Subcutaneous abdominal adipose tissue (tissue), 5 donors: Measurements from ENCODE around the gene MRC1.

ENCODE experiments used
- H3K27ac ChIP-seq: one replicate; pipeline ENCODE4 v1.7.0; 2013; ENCODE audit warnings: low read depth, mild to moderate bottlenecking, inconsistent platforms, low read length, moderate library complexity
- H3K27me3 ChIP-seq, 5 donors: one replicate each; pipeline ENCODE4 v1.7.0; 2013; ENCODE audit warnings: low read length in 5 of 5, inconsistent platforms in 1 of 5; ENCODE audit not compliant: control insufficient read depth in 5 of 5, insufficient read depth in 4 of 5
- H3K36me3 ChIP-seq, 5 donors: one replicate each; pipeline ENCODE4 v1.7.0; 2013; ENCODE audit warnings: low read length in 5 of 5; ENCODE audit not compliant: control insufficient read depth in 5 of 5, insufficient read depth in 5 of 5
- H3K4me1 ChIP-seq, 5 donors: one replicate each; pipeline ENCODE4 v1.7.0; 2013; ENCODE audit warnings: low read length in 5 of 5, mild to moderate bottlenecking in 3 of 5, moderate library complexity in 1 of 5; ENCODE audit not compliant: control insufficient read depth in 5 of 5, insufficient read depth in 5 of 5
- H3K4me3 ChIP-seq, 5 donors: one replicate each; pipeline ENCODE4 v1.7.0; 2013; ENCODE audit warnings: low read length in 5 of 5, low read depth in 1 of 5
- H3K9ac ChIP-seq, 5 donors: one replicate each; pipeline ENCODE4 v1.7.0; 2013; ENCODE audit warnings: low read length in 5 of 5, mild to moderate bottlenecking in 4 of 5, moderate library complexity in 3 of 5
- H3K9me3 ChIP-seq, 5 donors: one replicate each; pipeline ENCODE4 v1.7.0; 2013; ENCODE audit warnings: low read length in 5 of 5; ENCODE audit not compliant: control insufficient read depth in 5 of 5
- donor health status: healthy.
- donor health status: healthy.
- donor health status: healthy.
- donor health status: healthy.
- donor health status: healthy.

Gene MRC1

DNA sequence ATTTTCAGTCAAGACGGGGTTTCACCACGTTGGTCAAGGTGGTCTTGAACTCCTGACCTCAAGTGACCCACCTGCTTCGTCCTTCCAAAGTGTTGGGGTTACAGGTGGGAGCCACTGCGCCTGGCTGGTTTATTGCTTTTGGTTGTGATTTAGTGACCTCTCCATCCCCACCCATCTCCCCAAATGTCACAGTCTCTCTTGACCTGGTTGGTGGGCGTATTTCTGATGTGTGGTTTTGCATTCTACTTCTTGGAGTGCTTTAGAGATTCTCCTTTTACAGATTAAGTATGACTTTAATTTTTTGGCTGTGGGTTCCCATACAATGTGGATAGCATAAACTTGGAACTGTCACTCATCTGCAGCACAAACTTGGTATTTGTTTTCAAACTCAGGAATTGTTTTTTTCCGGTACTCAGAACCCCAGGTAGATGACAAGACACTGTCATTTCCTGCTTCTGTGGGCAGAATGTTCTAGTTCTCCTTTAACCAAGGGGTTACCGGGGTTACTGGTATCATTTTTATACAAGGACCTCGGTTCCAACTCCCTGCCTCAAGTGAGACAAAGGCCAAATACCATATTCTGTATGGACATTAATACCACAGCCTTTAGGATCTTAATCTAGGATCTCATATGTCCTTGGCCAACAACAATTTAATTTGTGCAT is 50.5 kb downstream of the MRC1 start:
- Histone ChIP-seq H3K27ac (no peak overlapping the region), H3K9ac (no peak overlapping the region), H3K4me3 (no peak overlapping the region), H3K36me3 (peaks cover 0 to 9% (median 0%) of the 10 kb centered on the region in 5 donors), H3K4me1 (peaks cover 0 to 3% (median 0%) of the 10 kb centered on the region in 5 donors), H3K27me3 (no peaks in the 10 kb centered on the region), H3K9me3 (no peaks in the 10 kb centered on the region)

DNA sequence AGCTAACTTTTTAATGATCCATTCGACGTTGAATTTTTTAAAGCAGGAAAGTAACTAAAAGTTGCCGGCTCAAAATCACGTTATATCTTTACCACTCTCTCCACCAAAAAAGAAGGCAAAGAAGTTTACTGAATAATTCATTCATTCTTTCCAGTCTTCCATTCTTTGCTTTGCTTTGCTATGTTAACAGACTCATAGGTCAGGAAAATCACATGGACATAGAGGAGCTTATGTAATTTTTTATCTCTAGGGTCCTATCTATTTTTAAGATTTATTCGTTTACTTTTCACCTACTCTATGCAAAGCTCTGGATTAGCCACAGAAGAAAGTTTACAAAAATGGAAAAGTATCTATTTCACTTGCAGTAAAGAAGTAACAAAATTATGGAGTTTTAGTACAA is 52.6 kb downstream of the MRC1 start:
- H3K36me3 ChIP-seq, result peaks cover 0 to 13% (median 0%) of the 10 kb centered on the region in 5 donors
- H3K27ac ChIP-seq, result no peak overlapping the region
- H3K27me3 ChIP-seq, result no peaks in the 10 kb centered on the region
- peaks cover 0 to 6% (median 0%) of the 10 kb centered on the region in 5 donors for H3K4me1 ChIP-seq
- H3K9ac ChIP-seq, result no peak overlapping the region
- no peak overlapping the region for H3K4me3 ChIP-seq
- H3K9me3 ChIP-seq, result no peaks in the 10 kb centered on the region

DNA sequence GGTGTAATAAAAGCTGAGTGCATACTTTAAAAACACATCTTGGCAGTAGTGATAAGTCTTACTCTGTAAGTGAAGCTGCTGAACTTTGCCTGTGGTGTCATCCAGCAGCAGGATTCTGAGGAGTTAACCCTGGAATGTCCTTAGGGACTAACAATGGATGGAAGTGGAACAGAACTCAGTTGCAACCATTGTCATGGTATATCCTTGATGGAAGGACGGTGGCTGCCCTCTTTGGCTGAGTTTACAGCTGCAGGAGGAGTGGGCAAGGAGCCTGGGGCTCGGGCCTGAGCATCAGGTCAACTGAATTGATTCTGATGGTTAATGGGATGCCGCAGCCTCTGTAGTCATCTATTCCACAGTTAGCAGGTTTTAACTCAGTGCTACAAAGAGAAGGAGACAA is 56.2 kb downstream of the MRC1 start:
- Histone ChIP-seq H3K9ac (no peak overlapping the region), H3K27ac (no peak overlapping the region), H3K4me3 (no peak overlapping the region), H3K9me3 (no peaks in the 10 kb centered on the region), H3K36me3 (peaks cover 0 to 9% (median 0%) of the 10 kb centered on the region in 5 donors), H3K4me1 (peaks cover 0 to 6% (median 0%) of the 10 kb centered on the region in 5 donors), H3K27me3 (no peaks in the 10 kb centered on the region)

DNA sequence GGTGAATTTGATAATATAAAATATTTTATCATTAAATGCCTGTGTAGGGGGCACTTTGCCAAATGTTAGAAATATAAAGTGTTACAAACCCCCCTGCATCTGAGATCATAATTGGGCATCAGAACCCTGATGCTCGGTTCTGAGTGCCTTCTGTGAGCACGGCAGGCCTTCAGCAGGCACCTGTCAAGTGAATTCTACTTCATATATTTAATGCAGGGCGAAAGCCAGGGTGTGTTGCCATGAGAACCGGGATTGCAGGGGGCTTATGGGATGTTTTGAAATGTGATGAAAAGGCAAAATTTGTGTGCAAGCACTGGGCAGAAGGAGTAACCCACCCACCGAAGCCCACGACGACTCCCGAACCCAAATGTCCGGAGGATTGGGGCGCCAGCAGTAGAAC is 57.2 kb downstream of the MRC1 start:
- Histone ChIP-seq H3K9ac (no peak overlapping the region), H3K4me1 (peaks cover 0 to 6% (median 0%) of the 10 kb centered on the region in 5 donors), H3K9me3 (no peaks in the 10 kb centered on the region), H3K4me3 (no peak overlapping the region), H3K27me3 (no peaks in the 10 kb centered on the region), H3K27ac (no peak overlapping the region), H3K36me3 (peaks cover 0 to 7% (median 0%) of the 10 kb centered on the region in 5 donors)

DNA sequence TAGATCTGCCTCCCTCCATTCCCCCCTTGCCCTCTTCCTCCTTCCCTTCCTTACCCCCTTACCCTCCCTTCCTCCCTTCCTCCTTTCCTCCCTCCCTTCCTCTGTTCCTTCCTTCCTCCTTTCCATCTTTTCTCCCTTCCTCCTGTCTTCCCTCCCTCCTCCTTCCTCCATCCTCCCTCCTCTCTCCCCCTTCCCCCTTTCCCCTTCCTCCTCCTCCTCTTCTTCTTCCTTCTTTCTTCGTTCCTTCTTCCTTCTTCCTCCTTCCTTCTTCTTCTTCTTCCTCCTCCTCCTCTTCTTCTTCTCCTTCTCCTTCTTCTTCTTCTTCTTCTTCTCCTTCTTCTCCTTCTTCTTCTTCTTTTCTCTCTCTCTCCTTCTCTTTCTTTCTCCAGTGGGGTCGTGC is 57.9 kb downstream of the MRC1 start:
- no peak overlapping the region for H3K9ac ChIP-seq
- H3K4me1 ChIP-seq, result peaks cover 0 to 6% (median under 1%) of the 10 kb centered on the region in 5 donors
- no peaks in the 10 kb centered on the region for H3K27me3 ChIP-seq
- peaks cover 0 to 7% (median 0%) of the 10 kb centered on the region in 5 donors for H3K36me3 ChIP-seq
- no peaks in the 10 kb centered on the region for H3K9me3 ChIP-seq
- no peak overlapping the region for H3K27ac ChIP-seq
- H3K4me3 ChIP-seq, result no peak overlapping the region

DNA sequence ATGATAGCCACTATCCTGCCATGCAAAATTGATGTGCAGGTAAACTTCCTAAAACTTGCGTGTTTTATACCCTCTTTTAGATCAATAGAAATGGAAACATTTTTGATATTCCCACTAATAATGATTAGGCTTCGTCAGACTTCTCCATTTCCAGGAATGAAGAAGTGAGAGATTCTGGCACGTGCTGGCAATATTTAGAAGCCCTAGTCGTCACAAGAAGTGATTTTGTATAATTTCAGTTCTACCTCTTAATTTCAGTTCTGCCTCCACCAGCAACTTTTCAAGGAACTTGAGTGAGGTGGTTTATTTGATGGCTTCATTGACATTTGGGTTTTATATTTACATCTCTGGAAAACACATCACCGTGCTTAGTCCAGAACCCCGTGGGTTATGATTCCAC is 61.9 kb downstream of the MRC1 start:
- Histone ChIP-seq H3K4me3 (no peak overlapping the region), H3K27ac (no peak overlapping the region), H3K36me3 (no peaks in the 10 kb centered on the region), H3K9me3 (no peaks in the 10 kb centered on the region), H3K9ac (no peak overlapping the region), H3K4me1 (peaks cover 0 to 3% (median 0%) of the 10 kb centered on the region in 5 donors), H3K27me3 (no peaks in the 10 kb centered on the region)

DNA sequence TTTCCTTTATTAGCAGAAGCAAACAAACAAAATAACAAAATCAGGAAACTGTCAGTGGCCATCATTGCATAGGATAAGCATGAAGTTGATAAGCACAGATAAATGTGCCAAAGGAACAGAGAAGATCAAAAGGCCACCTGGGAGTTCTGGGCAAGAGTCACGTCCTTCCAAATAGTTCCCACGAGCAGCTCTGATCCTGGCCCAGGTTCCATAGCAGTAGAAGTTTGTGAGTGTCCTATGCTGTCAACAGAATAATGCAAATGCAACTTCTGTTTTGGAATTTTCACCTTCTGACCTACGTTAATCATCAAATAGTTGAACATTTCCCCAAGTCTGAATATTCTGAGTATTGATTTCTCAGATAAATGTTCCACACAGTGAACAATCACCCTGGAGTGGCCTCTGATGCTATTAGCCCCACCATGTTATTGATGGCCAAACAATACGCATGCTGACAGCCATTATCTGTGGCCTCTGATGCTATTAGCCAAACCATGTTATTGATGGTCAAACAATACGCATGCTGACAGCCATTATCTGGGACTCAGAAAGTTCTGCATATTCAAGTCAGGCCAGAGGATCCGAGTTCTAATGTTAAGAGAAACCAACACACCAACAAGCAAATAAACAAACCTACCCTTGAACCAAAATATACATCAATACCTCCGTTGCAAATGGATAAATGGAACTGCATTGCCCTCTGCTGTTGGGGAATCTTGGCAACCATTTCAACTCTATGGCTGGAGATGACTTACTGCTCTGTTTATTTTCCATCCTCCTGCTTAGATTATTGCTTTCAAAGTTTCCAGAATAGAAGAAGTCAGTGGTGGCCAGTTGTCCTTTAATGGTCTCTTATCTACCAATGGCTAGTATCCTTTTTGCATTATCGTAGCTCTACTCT is 63.3 kb downstream of the MRC1 start:
- H3K27ac ChIP-seq, result no peak overlapping the region
- no peaks in the 10 kb centered on the region for H3K36me3 ChIP-seq
- no peak overlapping the region for H3K4me3 ChIP-seq
- no peaks in the 10 kb centered on the region for H3K27me3 ChIP-seq
- H3K4me1 ChIP-seq, result peaks cover 0 to 3% (median 0%) of the 10 kb centered on the region in 5 donors
- H3K9ac ChIP-seq, result no peak overlapping the region
- no peaks in the 10 kb centered on the region for H3K9me3 ChIP-seq

DNA sequence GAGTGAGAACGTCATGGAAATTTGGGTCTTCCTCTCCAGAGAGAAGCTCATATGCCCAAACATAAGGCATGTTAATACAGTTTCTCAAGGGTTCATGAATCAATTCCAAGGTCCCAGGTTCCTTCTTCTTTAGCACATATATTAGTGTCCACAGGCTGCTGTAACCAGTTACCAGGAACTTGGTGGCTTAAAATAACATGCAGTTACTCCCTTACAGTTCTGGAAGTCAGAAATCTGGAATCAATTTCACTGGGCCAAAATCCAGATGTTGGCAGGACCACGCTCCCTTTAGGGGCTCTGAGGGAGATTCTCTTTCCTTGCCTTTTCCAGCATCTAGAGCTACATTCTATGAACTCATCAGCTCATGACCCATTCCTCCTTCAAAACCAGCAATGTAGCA is 64.8 kb downstream of the MRC1 start:
- H3K9ac ChIP-seq, result no peak overlapping the region
- H3K4me3 ChIP-seq, result no peak overlapping the region
- H3K4me1 ChIP-seq, result peaks cover 0 to 3% (median 0%) of the 10 kb centered on the region in 5 donors
- peaks cover 0 to under 1% (median 0%) of the 10 kb centered on the region in 5 donors for H3K36me3 ChIP-seq
- H3K9me3 ChIP-seq, result no peaks in the 10 kb centered on the region
- no peak overlapping the region for H3K27ac ChIP-seq
- no peaks in the 10 kb centered on the region for H3K27me3 ChIP-seq

DNA sequence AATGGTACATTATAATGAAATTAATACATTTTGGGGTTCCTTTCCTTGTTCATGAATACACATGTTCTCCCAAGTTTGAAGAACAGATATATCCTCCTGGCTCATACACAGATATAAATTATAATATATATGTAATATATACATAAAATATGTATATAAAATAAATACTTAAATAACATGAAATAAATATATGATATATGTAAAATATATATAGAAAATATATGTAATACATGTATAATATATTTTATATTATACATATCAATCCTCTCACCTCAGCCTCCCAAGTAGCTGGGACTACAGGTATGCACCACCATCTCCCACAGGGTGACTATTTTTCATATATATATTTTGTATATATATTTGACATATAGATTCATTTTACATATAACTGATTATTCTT is 68.0 kb downstream of the MRC1 start:
- no peaks in the 10 kb centered on the region for H3K27me3 ChIP-seq
- H3K4me3 ChIP-seq, result no peak overlapping the region
- no peak overlapping the region for H3K9ac ChIP-seq
- H3K36me3 ChIP-seq, result peaks cover 0 to 4% (median 0%) of the 10 kb centered on the region in 5 donors
- H3K27ac ChIP-seq, result no peak overlapping the region
- no peaks in the 10 kb centered on the region for H3K9me3 ChIP-seq
- H3K4me1 ChIP-seq, result peaks cover 0 to 1% (median 0%) of the 10 kb centered on the region in 5 donors

DNA sequence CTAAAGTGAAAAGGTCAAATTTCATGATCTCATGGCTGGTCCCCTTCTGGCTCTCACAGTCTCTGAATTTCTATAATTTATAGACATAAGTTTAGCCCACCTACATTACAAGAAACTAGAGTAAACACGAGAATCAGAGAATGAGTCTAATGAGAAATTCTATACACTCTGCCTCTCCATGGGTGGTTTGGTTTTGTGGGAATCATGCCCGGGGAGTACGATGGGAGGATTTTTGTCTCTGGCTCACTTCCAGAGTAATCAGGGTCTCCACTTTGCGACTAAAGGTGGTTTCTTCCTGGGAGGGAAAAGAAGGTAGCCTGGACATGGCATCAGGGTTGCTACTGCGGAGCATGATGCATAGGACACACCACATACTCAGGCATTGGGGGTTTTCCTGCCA is 69.7 kb downstream of the MRC1 start:
- H3K4me1 ChIP-seq, result no peaks in the 10 kb centered on the region
- no peak overlapping the region for H3K9ac ChIP-seq
- H3K9me3 ChIP-seq, result no peaks in the 10 kb centered on the region
- H3K4me3 ChIP-seq, result no peak overlapping the region
- H3K27me3 ChIP-seq, result no peaks in the 10 kb centered on the region
- no peak overlapping the region for H3K27ac ChIP-seq
- peaks cover 0 to 17% (median 0%) of the 10 kb centered on the region in 5 donors for H3K36me3 ChIP-seq
